ENCODE measurements around the gene HTR1A. TPM values are rescaled to one million over a fixed set of nuclear protein-coding genes. Genes with fewer than 3 reads are reported as not detected.

The HTR1A gene
- total and polyA plus RNA-seq, 2 of the 8 experiments (the other 6 are each of a cell fraction or from before 2014, with no cell fraction given): 4.7 to 6.5 TPM

DNA sequence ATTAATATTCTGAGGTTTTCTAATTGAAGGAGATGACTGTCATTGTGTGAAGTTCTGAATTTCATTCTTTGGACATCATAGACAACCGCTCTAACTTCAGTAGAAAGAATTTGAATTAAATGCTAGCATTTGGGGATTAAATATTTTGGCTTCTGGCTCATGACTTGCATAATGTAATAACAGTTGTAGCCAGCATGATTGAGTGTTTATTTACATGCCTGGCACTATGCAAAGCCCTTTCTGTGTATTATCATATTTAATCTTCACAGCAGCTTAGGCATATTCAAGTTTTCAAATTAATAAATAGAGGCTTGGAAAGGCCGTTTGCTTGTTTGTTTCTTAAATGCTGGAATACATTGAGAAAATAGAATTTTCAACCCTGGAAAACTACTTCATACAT, 19.6 kb upstream of the HTR1A start:
- no peaks in the 10 kb centered on the region for H4K20me1 ChIP-seq (replicated peaks in 1 of 2; ENCODE audit: control insufficient read depth in 1 of 2, insufficient read depth in 2 of 2, low read length in 2 of 2)
- no peak overlapping the region for H2BK5ac ChIP-seq (ENCODE audit: low read depth, low read length)
- POLR2A ChIA-PET (ENCODE audit: partially characterized antibody): no interaction called here
- no peak overlapping the region for H4K8ac ChIP-seq (ENCODE audit: extremely low read depth, insufficient read depth, low read length)
- no peak overlapping the region for H3K4me3 ChIP-seq (ENCODE audit: extremely low read depth in 1 of 4, insufficient read depth in 2 of 4, low read depth in 3 of 4, low read length in 4 of 4)
- H3K56ac ChIP-seq (replicated peaks; ENCODE audit: insufficient read length, low read depth, low read length): no peak overlapping the region
- no peak overlapping the region for H2AFZ ChIP-seq (ENCODE audit: low read length)
- no peak overlapping the region for H4K5ac ChIP-seq (ENCODE audit: insufficient read length, low read depth, low read length)
- no peak overlapping the region for H3K4ac ChIP-seq (replicated peaks; ENCODE audit: insufficient read length, low read depth, low read length)
- H3K4me2 ChIP-seq (ENCODE audit: insufficient read depth in 1 of 2, low read depth in 2 of 2, low read length in 2 of 2): no peak overlapping the region
- no peak overlapping the region for H2AK5ac ChIP-seq (ENCODE audit: low read depth, low read length)
- H3K27me3 ChIP-seq (replicated peaks in 1 of 4; ENCODE audit: control insufficient read depth in 3 of 4, extremely low read depth in 1 of 4, insufficient read depth in 3 of 4, low read length in 3 of 4): no peaks in the 10 kb centered on the region
- H2BK20ac ChIP-seq (ENCODE audit: low read length): no peak overlapping the region
- no peaks in the 10 kb centered on the region for H3K36me3 ChIP-seq (ENCODE audit: control insufficient read depth in 2 of 4, insufficient read depth in 4 of 4, low read length in 3 of 4)
- H4K91ac ChIP-seq (replicated peaks; ENCODE audit: insufficient read length, low read length): no peak overlapping the region
- H3K79me1 ChIP-seq (ENCODE audit: low read depth, low read length): no peaks in the 10 kb centered on the region
- no peaks in the 10 kb centered on the region for H3K79me2 ChIP-seq (ENCODE audit: control insufficient read depth in 1 of 2, insufficient read depth in 2 of 2, low read length in 2 of 2)
- no peak overlapping the region for H3K9ac ChIP-seq (replicated peaks in 1 of 4; ENCODE audit: extremely low read depth in 1 of 4, low read depth in 3 of 4, low read length in 3 of 4)
- no peak overlapping the region for H2BK120ac ChIP-seq (replicated peaks; ENCODE audit: low read depth, low read length)
- H3K14ac ChIP-seq (ENCODE audit: insufficient read length): no peak overlapping the region
- DNase-seq (ENCODE audit: low read depth in 1 of 2, low spot score in 2 of 2): no peak
- no peak overlapping the region for H2BK12ac ChIP-seq (ENCODE audit: low read depth, low read length)
- H3K9me3 ChIP-seq (ENCODE audit: insufficient read depth in 2 of 2, low read depth in 1 of 2, low read length in 1 of 2): peaks cover 6 to 8% of the 10 kb centered on the region in 2 experiments; a peak in 2 of 4 replicates
- CTCF ChIA-PET (ENCODE audit: partially characterized antibody): no interaction called here
- no peak overlapping the region for H3K18ac ChIP-seq (ENCODE audit: extremely low read depth, low read length)
- H3K23me2 ChIP-seq (ENCODE audit: low read depth, low read length): no peaks in the 10 kb centered on the region
- no peak for FAIRE-seq
- H2BK15ac ChIP-seq (ENCODE audit: low read length): no peak overlapping the region
- WGBS, 2 experiments (ENCODE audit: extremely low coverage in 1 of 2, insufficient coverage in 1 of 2, insufficient read length in 1 of 2, insufficient replicate concordance in 2 of 2, low coverage in 1 of 2, low lambda C conversion rate in 2 of 2, missing lambda C conversion rate in 1 of 2): 84% methylated on average over 2 of the region's 2 CpGs; no CpG with 5 or more reads in 1 of the 2 experiments
- no peak overlapping the region for H3K23ac ChIP-seq (ENCODE audit: insufficient read length)
- H3K27ac ChIP-seq (ENCODE audit: low read depth, low read length): no peak overlapping the region
- H3K4me1 ChIP-seq (replicated peaks in 1 of 4; ENCODE audit: control insufficient read depth in 3 of 4, insufficient read depth in 4 of 4, low read length in 3 of 4): no peaks in the 10 kb centered on the region
- TF ChIP-seq SIN3A (conservative IDR thresholded peaks at IDR 0.05 in 1 of 2, IDR thresholded peaks at IDR 0.05 in 1 of 2; ENCODE audit: low read depth in 1 of 2, low read length in 2 of 2) (no peak), TEAD4 (IDR thresholded peaks at IDR 0.05; ENCODE audit: low read depth, low read length) (no peak), EZH2 (IDR thresholded peaks at IDR 0.05; ENCODE audit: low read depth, low read length, severe bottlenecking) (no peak), KDM4A (IDR thresholded peaks at IDR 0.05; ENCODE audit: low read depth, low read length, severe bottlenecking) (no peak), SIRT6 (IDR thresholded peaks at IDR 0.05; ENCODE audit: low read length) (no peak), CHD1 (IDR thresholded peaks at IDR 0.05; ENCODE audit: low read depth, low read length) (no peak), SP2 (IDR thresholded peaks at IDR 0.05; ENCODE audit: low read length) (no peak), NANOG (IDR thresholded peaks at IDR 0.05; ENCODE audit: insufficient read depth, low read depth, low read length, poor library complexity, severe bottlenecking) (no peak), USF2 (IDR thresholded peaks at IDR 0.05; ENCODE audit: low read length) (no peak), GABPA (IDR thresholded peaks at IDR 0.05; ENCODE audit: borderline replicate concordance, insufficient read depth, low read length) (no peak), KDM1A (IDR thresholded peaks at IDR 0.05; ENCODE audit: borderline replicate concordance, low read length) (no peak), RXRA (IDR thresholded peaks at IDR 0.05; ENCODE audit: insufficient read depth, low read depth, low read length) (no peak), CTBP2 (IDR thresholded peaks at IDR 0.05; ENCODE audit: borderline replicate concordance, insufficient read depth, insufficient read length, low read length) (no peak)
